K562 (cell line): ENCODE results near the gene PHOX2A. TPM values are rescaled to one million over a fixed set of nuclear protein-coding genes. Genes with fewer than 3 reads are reported as not detected.

Experiments used
- ATAC-seq: fragments of 200-7000 bp; cut with Tn5 transposase; 3 replicates; pipeline ENCODE4 v1.9.1; 2020; ENCODE audit warnings: moderate library complexity
- BruUV-seq: library from RNA; stranded (reverse); fragments of 400-500 nt; replicated peaks from 2 replicates; lab custom pipeline; 2021; lab: Mats Ljungman, UMichigan
- CTCF ChIA-PET: fragments of 300-600 bp; formaldehyde crosslinking; extraction: SDS; loops from one replicate; lab custom pipeline; 2021; ENCODE audit warnings: low intra/inter-chr PET ratio; lab: Yijun Ruan, JAX
- POLR2A ChIA-PET: fragments of 300-600, 350-650 bp; sonication (Branson Sonifier 250); formaldehyde crosslinking; extraction: SDS; loops from one replicate; lab custom pipeline; 2021; ENCODE audit warnings: antibody characterized with exemption, inconsistent platforms; lab: Yijun Ruan, JAX
- DNase-seq, 4 experiments: peaks; one replicate each; pipeline versions ENCODE4 v3.0.0 to v3.0.0-alpha.2; 2011 to 2018; ENCODE audit warnings: low spot score in 3 of 4, mixed read lengths in 3 of 4; ENCODE audit errors: extremely low read depth in 1 of 4
- FAIRE-seq: peaks from 2 replicates; lab custom pipeline; 2011; peaks lifted over from hg19 to GRCh38; lab: Jason Lieb, UNC
- H2AFZ ChIP-seq: 2 replicates; pipeline ENCODE4 v1.6.0; 2011; ENCODE audit warnings: low read depth, low read length, control low read depth, inconsistent platforms
- H3K27ac ChIP-seq: fragments of 200-600 bp; 3 replicates; pipeline ENCODE4 v1.8.0; 2011; ENCODE audit warnings: low read depth, mild to moderate bottlenecking, control low read depth, inconsistent platforms, low read length, moderate library complexity, mixed read lengths; ENCODE audit errors: extremely low read depth
- H3K27me3 ChIP-seq, 2 experiments: fragments of 300-600 bp in 1 of 2; 2 replicates in 1 of 2; 3 replicates in 1 of 2; pipeline versions ENCODE4 v1.6.0 to v1.8.0; 2011; ENCODE audit warnings: inconsistent platforms in 2 of 2, low read length in 2 of 2, mild to moderate bottlenecking in 1 of 2, mixed read lengths in 1 of 2, moderate library complexity in 1 of 2; ENCODE audit not compliant: control insufficient read depth in 2 of 2, insufficient read depth in 2 of 2
- H3K36me3 ChIP-seq: fragments of 300-600 bp; 3 replicates; pipeline ENCODE4 v1.8.0; 2011; ENCODE audit warnings: mild to moderate bottlenecking, low read length, inconsistent platforms; ENCODE audit not compliant: control insufficient read depth, insufficient read depth
- H3K4me1 ChIP-seq, 2 experiments: fragments of 200-600 bp in 1 of 2; replicated peaks in 1 of 2; 2 replicates in 1 of 2; 3 replicates in 1 of 2; pipeline versions ENCODE4 v1.5.1 to v1.8.0; 2011; ENCODE audit warnings: inconsistent platforms in 2 of 2, low read length in 2 of 2, mild to moderate bottlenecking in 1 of 2, mixed read lengths in 1 of 2, moderate library complexity in 1 of 2; ENCODE audit not compliant: control insufficient read depth in 2 of 2, insufficient read depth in 2 of 2
- H3K4me2 ChIP-seq: 2 replicates; pipeline ENCODE4 v1.6.1; 2011; ENCODE audit warnings: low read length, control low read depth, inconsistent platforms, mixed read lengths; ENCODE audit not compliant: insufficient read depth
- H3K4me3 ChIP-seq: fragments of 200-600 bp; sonication (generic), shearing (Covaris generic); 2 replicates; pipeline ENCODE4 v1.5.1; 2016; ENCODE audit warnings: control low read depth, inconsistent platforms
- H3K79me2 ChIP-seq: fragments of 200-600 bp; 3 replicates; pipeline ENCODE4 v1.8.0; 2011; ENCODE audit warnings: low read length, inconsistent platforms; ENCODE audit not compliant: control insufficient read depth, insufficient read depth
- H3K9ac ChIP-seq, 2 experiments: 2 replicates each; pipeline versions ENCODE4 v1.6.0 to v1.6.1; 2011; ENCODE audit warnings: low read depth in 2 of 2, low read length in 2 of 2, control low read depth in 1 of 2, inconsistent platforms in 1 of 2, mild to moderate bottlenecking in 1 of 2, mixed read lengths in 1 of 2; ENCODE audit not compliant: insufficient read depth in 1 of 2
- H3K9me1 ChIP-seq: one replicate; pipeline ENCODE4 v1.6.0; 2011; ENCODE audit warnings: inconsistent platforms, mild to moderate bottlenecking, low read length, moderate library complexity; ENCODE audit not compliant: control insufficient read depth, insufficient read depth
- H3K9me3 ChIP-seq: replicated peaks from 2 replicates; pipeline ENCODE4 v1.5.1; 2011; ENCODE audit warnings: low read depth, low read length, inconsistent platforms; ENCODE audit not compliant: control insufficient read depth, insufficient read depth
- H4K20me1 ChIP-seq: replicated peaks from 2 replicates; pipeline ENCODE4 v1.6.1; 2011; ENCODE audit warnings: low read length, inconsistent platforms, mixed read lengths; ENCODE audit not compliant: control insufficient read depth, insufficient read depth
- CC2D1A ChIP-seq: fragments of 450-650 bp; IDR thresholded peaks from 2 replicates; pipeline ENCODE4 v1.6.1; 2017; ENCODE audit warnings: mild to moderate bottlenecking
- HDAC1 ChIP-seq, 2 experiments: fragments of 450-650 bp; IDR thresholded peaks; 2 replicates each; pipeline ENCODE4 v1.6.1; 2016 to 2017; ENCODE audit warnings: inconsistent platforms in 1 of 2, mild to moderate bottlenecking in 1 of 2, moderate library complexity in 1 of 2
- ILF3 ChIP-seq: fragments of 450-650 bp; IDR thresholded peaks from 2 replicates; pipeline ENCODE4 v1.6.1; 2018; ENCODE audit warnings: antibody characterized with exemption, mild to moderate bottlenecking, moderate library complexity, borderline replicate concordance
- KLF13 ChIP-seq: fragments of 450-650 bp; IDR thresholded peaks from 2 replicates; pipeline ENCODE4 v1.6.1; 2016; ENCODE audit warnings: missing genetic modification characterization, low read depth, mild to moderate bottlenecking, missing compliant biosample characterization, moderate library complexity, borderline replicate concordance
- MAFF ChIP-seq: IDR thresholded peaks from 2 replicates; pipeline ENCODE4 v1.6.1; 2012; ENCODE audit warnings: low read length, improper control_type of control experiment
- MED1 ChIP-seq: sonication (generic); formaldehyde crosslinking; IDR thresholded peaks from 2 replicates; pipeline ENCODE4 v1.8.1; 2023; ENCODE audit warnings: missing genetic modification reagents, borderline replicate concordance
- MXD1 ChIP-seq: fragments of 250-450 bp; sonication (Bioruptor Pico); IDR thresholded peaks from 2 replicates; pipeline ENCODE4 v1.8.0; 2021; ENCODE audit warnings: borderline replicate concordance, mild to moderate bottlenecking, moderate library complexity; ENCODE audit not compliant: poor library complexity, severe bottlenecking
- MXI1 ChIP-seq: IDR thresholded peaks from 2 replicates; pipeline ENCODE4 v1.6.1; 2011; ENCODE audit warnings: low read depth, mild to moderate bottlenecking, improper control_type of control experiment, low read length
- RFX1 ChIP-seq: fragments of 450-650 bp; IDR thresholded peaks from 2 replicates; pipeline ENCODE4 v1.6.1; 2016; ENCODE audit warnings: mild to moderate bottlenecking, moderate library complexity
- RFX5 ChIP-seq: IDR thresholded peaks from 2 replicates; pipeline ENCODE4 v1.6.1; 2011; ENCODE audit warnings: low read depth, mild to moderate bottlenecking, improper control_type of control experiment, low read length
- ZC3H8 ChIP-seq: fragments of 450-650 bp; IDR thresholded peaks from 2 replicates; pipeline ENCODE4 v1.6.1; 2017
- ZFP36 ChIP-seq: fragments of 150-350 bp; IDR thresholded peaks from 2 replicates; pipeline ENCODE4 v1.6.1; 2018; ENCODE audit warnings: low read length, low read depth; ENCODE audit not compliant: partially characterized antibody
- ZNF175 ChIP-seq: fragments of 200-800 bp; sonication (Bioruptor generic); IDR thresholded peaks from 2 replicates; pipeline ENCODE4 v1.6.1; 2016; ENCODE audit warnings: low read depth, mild to moderate bottlenecking, missing genetic modification characterization, missing compliant biosample characterization
- WGBS: fragments of 100-300 bp; shearing (Covaris generic); methylation state at CpG from one replicate; pipeline ENCODE4 v1.1.6; 2016; ENCODE audit warnings: low coverage, mixed read lengths; ENCODE audit not compliant: insufficient coverage; ENCODE audit errors: missing lambda C conversion rate; 5-methylcytosine and 5-hydroxymethylcytosine counted together
- in situ Hi-C: fragments of 300-500 bp; cut with MboI; formaldehyde crosslinking; loops from 4 replicates; pipeline ENCODE4 v1.15.0; 2018; ENCODE audit warnings: inconsistent platforms, mixed read lengths
- intact Hi-C: fragments of 100-400 bp; cut with micrococcal nuclease; formaldehyde crosslinking; loops from 2 replicates; pipeline ENCODE4 v1.14.2; 2022
- polyA plus RNA-seq, 8 experiments: library from polyadenylated mRNA; depleted of rRNA in 4 of 8; stranded (reverse) in 5 of 8; unstranded in 3 of 8; fragments of >200 nt; fragmentation: Nextera tagmentation in 2 of 8; fragmentation: Illumina TruSeq in 1 of 8; extraction: Ambion mirVana in 2 of 8; extraction: Trizol in 1 of 8; gene quantifications; 2 replicates each; pipeline versions ENCODE4 v1.2.1 to v1.2.3, GENCODE V29; 2011 to 2014; ENCODE audit warnings: inconsistent platforms in 1 of 8, missing spikeins in 1 of 8
- total RNA-seq, 7 experiments: library from RNA; depleted of rRNA in 6 of 7; stranded (reverse); fragments of >200 nt in 6 of 7; fragmentation: Illumina TruSeq in 2 of 7; extraction: Trizol in 2 of 7; gene quantifications; 2 replicates each; pipeline versions ENCODE4 v1.2.1 to v1.2.3, GENCODE V29; 2011 to 2021; ENCODE audit warnings: low replicate concordance in 1 of 7
- TF ChIP-seq, protein P1 (sequence below): fragments of 450-650 bp; formaldehyde crosslinking; IDR thresholded peaks from 2 replicates; pipeline ENCODE4 v1.4.0; 2020; ENCODE audit warnings: mild to moderate bottlenecking, mixed read lengths
- TF ChIP-seq, protein P2 (sequence below): sonication (generic); formaldehyde crosslinking; IDR thresholded peaks from 2 replicates; pipeline ENCODE4 v1.8.0; 2022; ENCODE audit warnings: mild to moderate bottlenecking, missing genetic modification reagents, borderline replicate concordance

Gene PHOX2A
- total and polyA plus RNA-seq, 9 of the 15 experiments (the other 6 are each of a cell fraction or from before 2014, with no cell fraction given) = not detected

DNA sequence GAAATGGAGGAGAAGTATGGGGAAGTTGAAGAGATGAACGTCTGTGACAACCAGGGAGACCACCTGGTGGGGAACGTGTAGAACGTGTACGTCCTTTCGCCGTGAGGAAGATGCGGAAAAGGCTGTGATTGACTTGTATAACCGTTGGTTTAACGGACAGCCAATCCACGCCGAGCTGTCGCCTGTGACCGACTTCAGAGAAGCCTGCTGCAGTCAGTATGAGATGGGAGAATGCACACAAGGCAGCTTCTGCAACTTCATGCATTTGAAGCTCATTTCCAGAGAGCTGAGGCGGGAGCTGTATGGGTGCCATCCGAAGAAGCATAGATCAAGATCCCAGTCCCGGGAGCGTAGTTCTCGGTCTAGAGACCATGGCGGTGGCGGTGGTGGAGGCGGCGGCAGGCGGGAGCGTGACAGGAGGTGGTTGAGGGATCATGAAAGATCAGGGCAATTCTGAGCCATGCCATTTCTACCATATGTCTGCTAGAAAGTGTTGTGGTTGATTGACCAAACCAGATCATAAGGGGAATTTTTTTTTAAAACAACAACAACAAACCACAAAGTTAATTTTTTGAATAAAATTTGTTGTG lies 36.8 kb upstream of the PHOX2A start (continued):
- TF ChIP-seq ZNF175 = no peak
- TF ChIP-seq CC2D1A = no peak
- no peak for TF ChIP-seq HDAC1 (IDR thresholded peaks at IDR 0.05)
- no peak for TF ChIP-seq MXD1 (CRISPR knock-in tag)
- TF ChIP-seq MED1 = no peak
- no peak for TF ChIP-seq KLF13
- no peak for TF ChIP-seq ZFP36
- TF ChIP-seq ZC3H8 = no peak
- TF ChIP-seq MXI1 = no peak
- no peak for TF ChIP-seq RFX5
- no peak for TF ChIP-seq ILF3
- TF ChIP-seq MAFF = no peak

DNA sequence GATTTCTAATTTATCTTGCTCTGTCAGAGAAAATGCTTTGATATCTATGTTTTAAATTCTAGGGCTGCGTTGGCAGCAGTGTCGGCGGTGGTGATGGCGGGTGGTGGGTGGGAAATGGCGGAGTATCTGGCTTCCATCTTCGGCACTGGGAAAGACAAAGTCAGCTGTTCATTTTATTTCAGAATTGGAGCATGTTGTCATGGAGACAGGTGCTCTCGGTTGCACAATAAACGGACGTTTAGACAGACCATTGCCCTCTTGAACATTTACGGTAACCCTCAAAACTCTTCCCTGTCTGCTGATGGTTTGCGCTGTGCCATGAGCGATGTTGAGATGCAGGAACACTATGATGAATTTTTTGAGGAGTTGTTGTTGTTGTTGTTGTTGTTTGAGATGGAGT lies 36.1 kb upstream of the PHOX2A start:
- ChIA-PET POLR2A (interaction anchor here (0.7 kb wide), 1 partner anchor 282 kb away, joined by 3 read pairs; no protein-coding TSS in a partner anchor), CTCF (no interaction called here)
- no peak overlapping the region for H3K9ac ChIP-seq
- no peak for FAIRE-seq
- H2AFZ ChIP-seq = no peak overlapping the region
- H3K27ac ChIP-seq = no peak overlapping the region
- in situ Hi-C loops = no loop called here
- no peak overlapping the region for H3K4me3 ChIP-seq
- H3K9me3 ChIP-seq = no peaks in the 10 kb centered on the region
- 35% methylated on average over 12 of the region's 12 CpGs for WGBS
- no TSS peak for BruUV-seq
- H3K4me1 ChIP-seq = no peaks in the 10 kb centered on the region; a peak in 1 of 5 replicates
- ATAC-seq = no peak
- no peaks in the 10 kb centered on the region for H3K36me3 ChIP-seq
- no peaks in the 10 kb centered on the region for H4K20me1 ChIP-seq
- no peaks in the 10 kb centered on the region for H3K9me1 ChIP-seq
- DNase-seq = no peak
- H3K79me2 ChIP-seq = no peaks in the 10 kb centered on the region
- no peak overlapping the region for H3K4me2 ChIP-seq
- intact Hi-C loops = no loop called here
- peaks cover under 1 to 11% of the 10 kb centered on the region in 2 experiments; a peak in 4 of 5 replicates for H3K27me3 ChIP-seq
- TF ChIP-seq, protein P1, sequence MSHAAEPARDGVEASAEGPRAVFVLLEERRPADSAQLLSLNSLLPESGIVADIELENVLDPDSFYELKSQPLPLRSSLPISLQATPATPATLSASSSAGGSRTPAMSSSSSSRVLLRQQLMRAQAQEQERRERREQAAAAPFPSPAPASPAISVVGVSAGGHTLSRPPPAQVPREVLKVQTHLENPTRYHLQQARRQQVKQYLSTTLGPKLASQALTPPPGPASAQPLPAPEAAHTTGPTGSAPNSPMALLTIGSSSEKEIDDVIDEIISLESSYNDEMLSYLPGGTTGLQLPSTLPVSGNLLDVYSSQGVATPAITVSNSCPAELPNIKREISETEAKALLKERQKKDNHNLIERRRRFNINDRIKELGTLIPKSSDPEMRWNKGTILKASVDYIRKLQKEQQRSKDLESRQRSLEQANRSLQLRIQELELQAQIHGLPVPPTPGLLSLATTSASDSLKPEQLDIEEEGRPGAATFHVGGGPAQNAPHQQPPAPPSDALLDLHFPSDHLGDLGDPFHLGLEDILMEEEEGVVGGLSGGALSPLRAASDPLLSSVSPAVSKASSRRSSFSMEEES = no peak
- TF ChIP-seq RFX1 = peak; percentile 60
- TF ChIP-seq, protein P2, sequence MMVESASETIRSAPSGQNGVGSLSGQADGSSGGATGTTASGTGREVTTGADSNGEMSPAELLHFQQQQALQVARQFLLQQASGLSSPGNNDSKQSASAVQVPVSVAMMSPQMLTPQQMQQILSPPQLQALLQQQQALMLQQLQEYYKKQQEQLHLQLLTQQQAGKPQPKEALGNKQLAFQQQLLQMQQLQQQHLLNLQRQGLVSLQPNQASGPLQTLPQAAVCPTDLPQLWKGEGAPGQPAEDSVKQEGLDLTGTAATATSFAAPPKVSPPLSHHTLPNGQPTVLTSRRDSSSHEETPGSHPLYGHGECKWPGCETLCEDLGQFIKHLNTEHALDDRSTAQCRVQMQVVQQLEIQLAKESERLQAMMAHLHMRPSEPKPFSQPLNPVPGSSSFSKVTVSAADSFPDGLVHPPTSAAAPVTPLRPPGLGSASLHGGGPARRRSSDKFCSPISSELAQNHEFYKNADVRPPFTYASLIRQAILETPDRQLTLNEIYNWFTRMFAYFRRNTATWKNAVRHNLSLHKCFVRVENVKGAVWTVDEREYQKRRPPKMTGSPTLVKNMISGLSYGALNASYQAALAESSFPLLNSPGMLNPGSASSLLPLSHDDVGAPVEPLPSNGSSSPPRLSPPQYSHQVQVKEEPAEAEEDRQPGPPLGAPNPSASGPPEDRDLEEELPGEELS (CRISPR knock-in tag) = no peak
